Lower lobe of right lung (tissue), 2 donors: ENCODE results near the gene PSD2. TPM values are rescaled to one million over a fixed set of nuclear protein-coding genes. Genes with fewer than 3 reads are reported as not detected.

Source experiments
- ATAC-seq, 2 donors: fragments of 200-7000 bp; cut with Tn5 transposase; one replicate each; pipeline ENCODE4 v1.9.1; 2020 to 2022; ENCODE audit warnings: mild to moderate bottlenecking in 2 of 2, moderate library complexity in 2 of 2
- DNase-seq: peaks from one replicate; pipeline ENCODE4 v3.0.0-alpha.2; 2020
- H3K27ac ChIP-seq: fragments of 200-600 bp; one replicate; pipeline ENCODE4 v1.8.0; 2022
- H3K27me3 ChIP-seq: fragments of 200-600 bp; one replicate; pipeline ENCODE4 v1.8.0; 2022; ENCODE audit warnings: low read depth
- H3K36me3 ChIP-seq: fragments of 200-600 bp; one replicate; pipeline ENCODE4 v1.8.0; 2022; ENCODE audit warnings: mild to moderate bottlenecking
- H3K4me1 ChIP-seq: fragments of 200-600 bp; one replicate; pipeline ENCODE4 v1.8.0; 2022
- H3K4me3 ChIP-seq: fragments of 200-600 bp; one replicate; pipeline ENCODE4 v1.8.0; 2022; ENCODE audit warnings: mild to moderate bottlenecking
- H3K9me3 ChIP-seq: fragments of 200-600 bp; one replicate; pipeline ENCODE4 v1.8.0; 2022
- CTCF ChIP-seq: fragments of 200-600 bp; IDR thresholded peaks from one replicate; pipeline ENCODE4 v1.8.0; 2022; ENCODE audit warnings: antibody characterized with exemption, mild to moderate bottlenecking
- intact Hi-C: fragments of 100-400 bp; cut with DNase I; formaldehyde crosslinking; loops from one replicate; pipeline ENCODE4 v1.11.0; 2022
- total RNA-seq: library from RNA; stranded (reverse); fragmentation: NEBNext Ultra II Directional; extraction: Animal tissue kit (Norgen Biotek cat#: 25700); gene quantifications from one replicate; pipeline ENCODE4 v1.2.1, GENCODE V29; 2021
- donor health status: DM: no; HTN: yes; CAD: no; lungs with severe emphysema.

PSD2 gene
- total RNA-seq, 1 donor from 2014 or later = not detected

DNA sequence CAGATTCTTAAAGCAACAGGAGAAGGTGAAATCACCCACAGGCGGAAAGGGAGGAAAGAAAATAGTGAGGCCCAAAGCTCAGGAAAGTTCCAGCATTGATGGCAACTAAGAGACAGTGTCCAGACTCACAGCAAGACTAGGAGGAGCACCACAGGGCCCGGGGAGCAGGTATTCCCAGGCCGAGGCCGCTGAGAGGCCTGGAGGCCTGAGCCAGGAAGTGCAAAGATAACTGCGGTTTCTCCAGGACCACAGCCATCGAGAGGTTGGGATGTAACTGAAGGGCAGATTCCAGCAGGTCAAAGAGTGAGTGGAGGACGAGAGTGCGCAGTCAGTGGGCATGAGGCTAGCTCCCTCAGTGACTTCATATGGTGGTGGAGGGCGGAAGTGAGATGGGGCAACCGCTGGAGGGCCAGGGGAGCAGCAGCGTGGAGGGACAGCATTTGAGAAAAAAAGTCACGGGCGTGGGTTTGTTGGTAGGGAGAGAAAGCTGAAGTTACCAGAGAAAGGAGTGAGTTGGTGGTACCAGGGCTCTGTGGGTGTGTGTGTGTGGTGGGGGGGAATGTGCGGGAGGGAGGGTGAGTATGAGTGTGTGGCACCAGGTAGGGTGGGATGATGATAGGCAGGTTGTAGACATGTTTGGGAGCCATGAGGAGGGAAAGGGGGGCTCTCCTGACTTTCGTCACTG, 89.7 kb downstream of the PSD2 start:
- no peak overlapping the region for H3K4me3 ChIP-seq
- H3K36me3 ChIP-seq = no peaks in the 10 kb centered on the region
- no peaks in the 10 kb centered on the region for H3K9me3 ChIP-seq
- H3K27me3 ChIP-seq = no peaks in the 10 kb centered on the region
- DNase-seq (no peak), ATAC-seq (no peak)
- intact Hi-C loops = no loop called here
- H3K4me1 ChIP-seq = peaks cover 4% of the 10 kb centered on the region
- TF ChIP-seq CTCF = no peak
- no peak overlapping the region for H3K27ac ChIP-seq

DNA sequence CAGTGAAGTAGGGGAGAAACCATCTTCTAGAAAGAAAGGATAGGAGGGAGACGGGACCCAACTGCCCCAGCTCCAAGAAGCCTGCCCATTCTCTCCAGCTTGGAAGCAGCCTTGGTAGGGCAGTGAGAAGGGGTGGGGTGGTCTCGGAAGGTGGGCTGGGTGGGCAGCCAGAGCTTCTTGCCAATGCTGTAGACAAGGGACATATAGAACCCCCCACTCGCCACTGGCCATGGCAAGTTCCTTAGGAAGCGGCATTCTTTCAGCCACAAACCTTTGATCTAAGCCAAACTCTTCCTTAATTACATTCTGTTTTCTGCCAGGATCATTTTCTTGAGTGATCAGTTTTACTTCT, 90.2 kb downstream of the PSD2 start:
- no peaks in the 10 kb centered on the region for H3K9me3 ChIP-seq
- intact Hi-C loops = no loop called here
- H3K4me3 ChIP-seq = no peak overlapping the region
- no peak for TF ChIP-seq CTCF
- ATAC-seq (no peak), DNase-seq (no peak)
- no peaks in the 10 kb centered on the region for H3K4me1 ChIP-seq
- no peaks in the 10 kb centered on the region for H3K36me3 ChIP-seq
- H3K27me3 ChIP-seq = no peaks in the 10 kb centered on the region
- H3K27ac ChIP-seq = no peak overlapping the region

DNA sequence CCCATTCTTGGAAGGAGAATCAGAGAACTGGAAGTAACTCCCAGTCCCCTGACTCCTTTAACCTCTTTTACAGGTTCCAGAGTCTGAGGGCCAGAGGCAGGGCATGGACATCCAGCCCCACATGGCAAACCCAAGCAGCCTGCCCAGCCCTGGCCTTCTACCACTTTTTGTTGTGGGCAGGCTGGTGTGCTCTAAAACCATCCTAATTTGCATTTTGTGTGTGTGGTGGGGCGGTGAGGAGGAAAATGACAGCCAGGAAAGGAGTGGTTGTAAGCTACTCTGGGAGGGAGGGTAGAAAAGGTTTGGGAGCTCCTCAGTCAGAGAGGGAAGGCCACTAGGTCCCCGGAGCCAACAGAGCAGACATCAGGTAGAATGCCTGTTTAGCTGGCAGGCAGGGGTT, 90.6 kb downstream of the PSD2 start:
- ATAC-seq (no peak), DNase-seq (no peak)
- H3K4me3 ChIP-seq = no peak overlapping the region

DNA sequence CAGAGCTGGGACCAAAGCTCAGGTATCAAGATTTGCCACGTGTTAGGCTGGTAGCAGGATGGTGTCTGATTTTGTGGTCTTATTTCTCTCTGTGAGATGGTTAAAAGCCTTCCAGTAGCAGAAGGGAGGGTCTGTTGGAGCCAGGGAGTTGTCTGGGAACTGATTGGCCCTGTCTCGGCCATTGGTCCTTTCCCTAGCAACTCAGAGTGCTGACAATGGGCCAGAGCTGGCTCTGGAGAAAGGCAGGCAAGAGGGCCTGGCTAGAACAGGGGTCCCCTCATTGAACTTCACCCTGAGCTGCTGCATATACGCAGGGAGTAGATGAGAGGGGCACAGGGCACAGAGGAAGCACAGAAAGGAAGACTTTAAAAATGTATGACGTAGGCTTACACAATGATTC, 92.8 kb downstream of the PSD2 start:
- no peaks in the 10 kb centered on the region for H3K9me3 ChIP-seq

More for the DNA sequence above, 90.6 kb downstream of the PSD2 start:
- no peak for TF ChIP-seq CTCF
- H3K4me1 ChIP-seq = no peaks in the 10 kb centered on the region
- no peaks in the 10 kb centered on the region for H3K9me3 ChIP-seq
- no peak overlapping the region for H3K27ac ChIP-seq
- no peaks in the 10 kb centered on the region for H3K27me3 ChIP-seq
- no peaks in the 10 kb centered on the region for H3K36me3 ChIP-seq
- intact Hi-C loops = no loop called here

DNA sequence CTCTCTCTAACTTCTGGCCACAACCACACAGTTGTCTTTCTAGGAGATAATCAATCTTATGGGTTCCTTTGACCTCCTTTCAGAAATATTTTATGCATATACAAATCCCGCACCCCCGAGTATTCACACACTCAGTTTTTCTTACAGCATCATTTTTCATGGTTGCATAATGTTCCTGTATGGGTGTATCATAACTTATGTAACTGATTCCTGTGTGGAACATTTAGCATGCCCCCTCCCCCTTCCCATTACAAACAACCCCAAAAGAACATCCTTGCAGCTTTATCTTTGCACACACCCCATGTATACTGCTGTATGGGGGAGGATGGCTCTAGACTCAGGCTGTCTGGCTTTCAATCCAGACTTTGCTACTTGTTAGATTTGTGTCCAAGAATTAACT, 93.8 kb downstream of the PSD2 start:
- intact Hi-C loops = no loop called here
- DNase-seq = no peak
- no peaks in the 10 kb centered on the region for H3K9me3 ChIP-seq
- H3K27me3 ChIP-seq = no peaks in the 10 kb centered on the region
- no peak for TF ChIP-seq CTCF
- H3K36me3 ChIP-seq = no peaks in the 10 kb centered on the region
- no peak overlapping the region for H3K4me3 ChIP-seq
- ATAC-seq = no peak
- no peak overlapping the region for H3K27ac ChIP-seq
- H3K4me1 ChIP-seq = no peaks in the 10 kb centered on the region

More for the DNA sequence above, 92.8 kb downstream of the PSD2 start:
- DNase-seq (no peak), ATAC-seq (no peak)
- no peaks in the 10 kb centered on the region for H3K27me3 ChIP-seq
- intact Hi-C loops = no loop called here
- no peaks in the 10 kb centered on the region for H3K4me1 ChIP-seq
- no peaks in the 10 kb centered on the region for H3K36me3 ChIP-seq
- no peak for TF ChIP-seq CTCF
- no peak overlapping the region for H3K4me3 ChIP-seq
- H3K27ac ChIP-seq = no peak overlapping the region
